ENCODE data around the gene A2M.
A peak's percentile ranks its signal among the peaks of the same experiment; 100 is the strongest.

The A2M gene

GRCh38 chr12:9122091-9122609 is 6.4 kb upstream of the A2M start:
- Histone ChIP-seq H3K9me3 (replicated peaks; ENCODE audit: insufficient read depth, low read length) (no peaks in the 10 kb centered on the region), H3K4me1 (ENCODE audit: low read length) (peaks cover 6% of the 10 kb centered on the region; the same call in 1 of the 2 replicates), H3K27ac (ENCODE audit: low read length) (no peak overlapping the region), H3K9ac (ENCODE audit: low read length) (no peak overlapping the region), H3K4me3 (ENCODE audit: low read length) (no peak overlapping the region), H3K36me3 (replicated peaks; ENCODE audit: insufficient read depth, low read length) (no peaks in the 10 kb centered on the region), H3K4me2 (ENCODE audit: low read depth, low read length) (no peak overlapping the region), H3K9me2 (replicated peaks; ENCODE audit: insufficient read depth, low read length) (no peaks in the 10 kb centered on the region), H3K79me2 (ENCODE audit: low read length) (no peaks in the 10 kb centered on the region), H3F3A (ENCODE audit: insufficient read depth, low read length) (no peaks in the 10 kb centered on the region), H3K27me3 (replicated peaks; ENCODE audit: insufficient read depth, low read length) (no peaks in the 10 kb centered on the region), H4K20me1 (ENCODE audit: insufficient read depth, low read length) (no peaks in the 10 kb centered on the region), H2AFZ (ENCODE audit: low read length) (no peak overlapping the region)
- no peak for DNase-seq
- no peak for TF ChIP-seq EZH2phosphoT487 (IDR thresholded peaks at IDR 0.05; ENCODE audit: low read length)
- no peak for TF ChIP-seq CTCF (IDR thresholded peaks at IDR 0.05; ENCODE audit: low read length)
- no peak for TF ChIP-seq EZH2 (optimal IDR thresholded peaks at IDR 0.05; ENCODE audit: low read depth, low read length)

DNA sequence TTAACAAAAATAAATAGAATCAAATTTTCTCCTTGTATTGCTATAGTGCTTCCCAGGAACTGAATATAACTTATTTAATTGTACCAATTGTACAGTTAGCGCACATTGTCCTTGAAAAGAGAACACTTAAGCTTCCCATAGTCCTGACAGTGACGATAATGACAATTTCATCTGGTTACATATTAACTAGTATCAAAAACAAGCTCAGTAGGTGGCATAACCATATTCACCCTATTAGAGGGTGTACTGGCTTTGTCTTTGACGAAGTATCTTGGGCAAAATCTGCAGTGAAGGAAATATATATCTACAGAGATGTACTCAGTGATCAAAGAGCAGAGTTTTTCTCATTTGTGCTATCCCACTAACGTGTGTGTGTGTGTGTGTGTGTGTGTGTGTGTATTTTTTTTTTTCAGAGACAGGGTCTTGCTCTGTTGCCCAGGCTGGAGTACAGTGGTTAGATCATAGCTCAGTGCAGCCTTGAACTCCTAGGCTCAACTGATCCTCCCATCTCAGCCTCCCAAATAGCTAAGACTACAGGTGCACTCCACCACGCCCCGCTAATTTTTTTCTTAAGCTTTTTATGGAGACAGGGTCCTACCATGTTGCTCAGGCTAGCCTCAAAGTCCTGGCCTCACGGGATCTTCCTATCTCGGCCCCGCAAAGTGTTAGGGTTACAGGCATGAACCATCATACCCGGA is 4.9 kb upstream of the A2M start:
- Histone ChIP-seq H3K27ac (ENCODE audit: low read length) (no peak overlapping the region), H3K9me2 (replicated peaks; ENCODE audit: insufficient read depth, low read length) (no peaks in the 10 kb centered on the region), H3K4me2 (ENCODE audit: low read depth, low read length) (no peak overlapping the region), H2AFZ (ENCODE audit: low read length) (no peak overlapping the region), H3K79me2 (ENCODE audit: low read length) (no peaks in the 10 kb centered on the region), H3K36me3 (replicated peaks; ENCODE audit: insufficient read depth, low read length) (no peaks in the 10 kb centered on the region), H3K4me3 (ENCODE audit: low read length) (no peak overlapping the region), H3F3A (ENCODE audit: insufficient read depth, low read length) (no peaks in the 10 kb centered on the region), H3K27me3 (replicated peaks; ENCODE audit: insufficient read depth, low read length) (no peaks in the 10 kb centered on the region), H3K9ac (ENCODE audit: low read length) (no peak overlapping the region), H3K4me1 (ENCODE audit: low read length) (peaks cover 9% of the 10 kb centered on the region; the same call in 1 of the 2 replicates), H3K9me3 (replicated peaks; ENCODE audit: insufficient read depth, low read length) (no peaks in the 10 kb centered on the region), H4K20me1 (ENCODE audit: insufficient read depth, low read length) (no peaks in the 10 kb centered on the region)
- TF ChIP-seq EZH2phosphoT487 (IDR thresholded peaks at IDR 0.05; ENCODE audit: low read length): no peak
- no peak for TF ChIP-seq CTCF (IDR thresholded peaks at IDR 0.05; ENCODE audit: low read length)
- no peak for TF ChIP-seq EZH2 (optimal IDR thresholded peaks at IDR 0.05; ENCODE audit: low read depth, low read length)
- DNase-seq: no peak

- H3K79me2 ChIP-seq (ENCODE audit: low read length): no peaks in the 10 kb centered on the region
- H3K9ac ChIP-seq (ENCODE audit: low read length): no peak overlapping the region
- H3K4me3 ChIP-seq (ENCODE audit: low read length): no peak overlapping the region
- DNase-seq: peak; percentile 9
- H3K27ac ChIP-seq (ENCODE audit: low read length): no peak overlapping the region
- H3K9me3 ChIP-seq (replicated peaks; ENCODE audit: insufficient read depth, low read length): no peaks in the 10 kb centered on the region
- H4K20me1 ChIP-seq (ENCODE audit: insufficient read depth, low read length): no peaks in the 10 kb centered on the region
- no peak for TF ChIP-seq CTCF (IDR thresholded peaks at IDR 0.05; ENCODE audit: low read length)
- TF ChIP-seq EZH2 (optimal IDR thresholded peaks at IDR 0.05; ENCODE audit: low read depth, low read length): no peak
- TF ChIP-seq EZH2phosphoT487 (IDR thresholded peaks at IDR 0.05; ENCODE audit: low read length): no peak
- H3K27me3 ChIP-seq (replicated peaks; ENCODE audit: insufficient read depth, low read length): no peaks in the 10 kb centered on the region
- H3K4me1 ChIP-seq (ENCODE audit: low read length): peaks cover 9% of the 10 kb centered on the region; the same call in 1 of the 2 replicates
- no peaks in the 10 kb centered on the region for H3K36me3 ChIP-seq (replicated peaks; ENCODE audit: insufficient read depth, low read length)
- H2AFZ ChIP-seq (ENCODE audit: low read length): no peak overlapping the region
- H3K4me2 ChIP-seq (ENCODE audit: low read depth, low read length): peak overlapping the region; percentile 24; the same call in 1 of the 2 replicates
- no peaks in the 10 kb centered on the region for H3K9me2 ChIP-seq (replicated peaks; ENCODE audit: insufficient read depth, low read length)
- no peaks in the 10 kb centered on the region for H3F3A ChIP-seq (ENCODE audit: insufficient read depth, low read length)
Measured at GRCh38 chr12:9118158-9118557, 2.4 kb upstream of the A2M start.
